ENCODE results near the gene GPC1. TPM values are rescaled to one million over a fixed set of nuclear protein-coding genes. Genes with fewer than 3 reads are reported as not detected.
A peak's percentile ranks its signal among the peaks of the same experiment; 100 is the strongest.

Gene GPC1
- total and polyA plus RNA-seq, 2 of the 13 experiments (the other 11 are each of a cell fraction or from before 2014, with no cell fraction given) = 4.0 to 5.5 TPM

DNA sequence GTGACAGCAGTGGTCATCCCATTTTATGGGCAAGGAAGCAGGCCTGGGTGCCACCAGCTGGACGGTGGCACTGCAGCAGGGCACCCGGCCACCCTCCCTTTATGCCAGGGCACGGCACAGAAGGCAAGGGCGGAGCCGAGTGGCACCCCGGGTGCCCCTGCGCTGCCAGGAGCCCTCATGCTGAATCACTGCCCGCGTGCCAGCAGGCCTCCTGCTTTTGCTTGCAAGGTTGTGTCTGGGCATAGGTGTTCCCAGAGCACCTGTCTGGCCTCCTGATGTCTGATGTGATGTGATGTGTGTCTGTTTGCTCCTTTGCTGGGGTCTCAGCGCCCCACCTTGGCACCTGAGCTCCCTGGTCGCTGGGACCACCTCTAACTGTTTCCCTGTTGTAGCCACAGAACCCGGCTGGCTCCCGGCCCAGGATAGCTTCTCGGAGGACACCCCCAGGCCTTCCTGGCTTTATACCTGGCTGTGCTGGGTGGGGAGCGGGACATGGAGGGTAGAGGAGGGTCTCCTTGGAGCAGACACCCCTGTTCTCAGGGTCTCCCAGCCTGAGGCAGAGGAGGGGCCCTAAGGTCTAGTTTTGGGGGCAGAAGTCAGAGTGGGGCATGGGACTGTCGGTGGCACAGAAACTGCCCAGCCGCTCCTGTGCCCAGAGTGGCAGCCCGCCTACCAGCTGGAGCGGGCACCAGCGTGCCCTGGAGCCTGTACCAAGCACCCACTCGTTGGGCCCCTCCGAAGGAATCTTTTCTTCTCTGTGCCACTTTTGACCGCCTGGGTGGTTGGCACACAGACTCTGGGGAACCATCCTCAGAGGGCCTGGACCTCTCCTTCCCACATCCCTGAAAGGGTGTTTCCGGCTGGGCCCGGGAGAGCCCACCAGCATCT lies 3.6 kb downstream of the GPC1 start:
- H3K79me2 ChIP-seq (ENCODE audit: insufficient read depth, low read length) = no peaks in the 10 kb centered on the region
- H3K9ac ChIP-seq (ENCODE audit: insufficient read depth, low read depth, low read length) = no peak overlapping the region
- 57% methylated on average over 16 of the region's 25 CpGs for whole genome bisulfite sequencing (ENCODE audit: low lambda C conversion rate)
- no TSS peak for BruUV-seq (replicated peaks)
- in situ Hi-C loops (cut with HindIII; ENCODE audit: extremely low pct_ligation_motif_present, low pct_unique_long_range_greater_than_20kb) = loop anchor here (5.0 kb wide), 2 partner anchors 207 to 287 kb away; no protein-coding TSS in a partner anchor
- no peaks in the 10 kb centered on the region for H3K9me3 ChIP-seq (ENCODE audit: low read length)
- H3K4me1 ChIP-seq (ENCODE audit: insufficient read depth, low read length) = peaks cover 18% of the 10 kb centered on the region
- H3K36me3 ChIP-seq (replicated peaks in 1 of 2; ENCODE audit: control insufficient read depth in 1 of 2, insufficient read depth in 2 of 2, low read length in 2 of 2) = no peaks in the 10 kb centered on the region
- no peak overlapping the region for H2AFZ ChIP-seq (ENCODE audit: low read length)
- no peak overlapping the region for H3K4me3 ChIP-seq (replicated peaks in 1 of 3; ENCODE audit: insufficient read depth in 1 of 3, low read depth in 2 of 3, low read length in 3 of 3)
- ATAC-seq (no peak), FAIRE-seq (no peak), DNase-seq (ENCODE audit: low spot score) (no peak)
- ChIA-PET CTCF (ENCODE audit: low intra/inter-chr PET ratio, low total read pairs) (interaction anchor here (0.8 to 3.4 kb wide), 3 partner anchors 94 to 288 kb away, joined by 3 to 84 read pairs (median 11); no protein-coding TSS in a partner anchor), POLR2A (no interaction called here)
- H4K20me1 ChIP-seq (ENCODE audit: insufficient read depth, low read length) = peaks cover 3% of the 10 kb centered on the region; the same call in 1 of the 2 replicates
- TF ChIP-seq, protein P1, sequence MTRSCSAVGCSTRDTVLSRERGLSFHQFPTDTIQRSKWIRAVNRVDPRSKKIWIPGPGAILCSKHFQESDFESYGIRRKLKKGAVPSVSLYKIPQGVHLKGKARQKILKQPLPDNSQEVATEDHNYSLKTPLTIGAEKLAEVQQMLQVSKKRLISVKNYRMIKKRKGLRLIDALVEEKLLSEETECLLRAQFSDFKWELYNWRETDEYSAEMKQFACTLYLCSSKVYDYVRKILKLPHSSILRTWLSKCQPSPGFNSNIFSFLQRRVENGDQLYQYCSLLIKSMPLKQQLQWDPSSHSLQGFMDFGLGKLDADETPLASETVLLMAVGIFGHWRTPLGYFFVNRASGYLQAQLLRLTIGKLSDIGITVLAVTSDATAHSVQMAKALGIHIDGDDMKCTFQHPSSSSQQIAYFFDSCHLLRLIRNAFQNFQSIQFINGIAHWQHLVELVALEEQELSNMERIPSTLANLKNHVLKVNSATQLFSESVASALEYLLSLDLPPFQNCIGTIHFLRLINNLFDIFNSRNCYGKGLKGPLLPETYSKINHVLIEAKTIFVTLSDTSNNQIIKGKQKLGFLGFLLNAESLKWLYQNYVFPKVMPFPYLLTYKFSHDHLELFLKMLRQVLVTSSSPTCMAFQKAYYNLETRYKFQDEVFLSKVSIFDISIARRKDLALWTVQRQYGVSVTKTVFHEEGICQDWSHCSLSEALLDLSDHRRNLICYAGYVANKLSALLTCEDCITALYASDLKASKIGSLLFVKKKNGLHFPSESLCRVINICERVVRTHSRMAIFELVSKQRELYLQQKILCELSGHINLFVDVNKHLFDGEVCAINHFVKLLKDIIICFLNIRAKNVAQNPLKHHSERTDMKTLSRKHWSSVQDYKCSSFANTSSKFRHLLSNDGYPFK (CRISPR knock-in tag; IDR thresholded peaks at IDR 0.05; ENCODE audit: borderline replicate concordance) = 0 out of 2 replicates have a peak, but pooled peaks have one; percentile 4
- TF ChIP-seq PHF8 (CRISPR knock-in tag; IDR thresholded peaks at IDR 0.05) (peak; percentile 27; the same call in 1 of the 2 replicates), ZNF350 (CRISPR knock-in tag; IDR thresholded peaks at IDR 0.05; ENCODE audit: borderline replicate concordance, low read depth) (no peak)
- H3K4me2 ChIP-seq (ENCODE audit: low read depth, low read length) = no peak overlapping the region
- intact Hi-C loops (cut with micrococcal nuclease; ENCODE audit: unreplicated experiment) = loop anchor here (1.0 to 5.0 kb wide), 3 partner anchors 187 to 287 kb away; no protein-coding TSS in a partner anchor
- peaks cover 14 to 30% of the 10 kb centered on the region in 2 experiments; a peak in 4 of 5 replicates for H3K27me3 ChIP-seq (ENCODE audit: control insufficient read depth in 1 of 2, insufficient read depth in 2 of 2, low read length in 2 of 2)
- no peak overlapping the region for H3K27ac ChIP-seq (ENCODE audit: extremely low read length, insufficient read depth, low read length)
